SU-DHL-6 (cell line): ENCODE data around the gene SH3BGRL3.

ENCODE experiments used
- H2AFZ ChIP-seq: fragments of 200-600 bp; sonication (generic); 2 replicates; pipeline ENCODE4 v1.6.1; 2014; ENCODE audit warnings: low read depth, mild to moderate bottlenecking, moderate library complexity, mixed read lengths, antibody characterized with exemption, low read length; ENCODE audit not compliant: severe bottlenecking
- H3F3A ChIP-seq: fragments of 200-600 bp; shearing (Covaris generic); 2 replicates; pipeline ENCODE4 v1.6.0; 2016; ENCODE audit warnings: antibody characterized with exemption, mild to moderate bottlenecking; ENCODE audit not compliant: insufficient read depth
- H3K27ac ChIP-seq: fragments of 200-600 bp; sonication (generic); 2 replicates; pipeline ENCODE4 v1.5.1; 2016; ENCODE audit warnings: low read depth, mild to moderate bottlenecking, low read length, moderate library complexity, mixed read lengths
- H3K27me3 ChIP-seq: fragments of 200-600 bp; sonication (generic), shearing (Covaris generic); 2 replicates; pipeline ENCODE4 v1.6.0; 2014; ENCODE audit warnings: mild to moderate bottlenecking, low read length
- H3K36me3 ChIP-seq: fragments of 200-600 bp; sonication (generic); 2 replicates; pipeline ENCODE4 v1.6.1; 2014; ENCODE audit warnings: mild to moderate bottlenecking, low read length, mixed read lengths
- H3K4me2 ChIP-seq: fragments of 300-600, 200-600 bp; shearing (Covaris generic), sonication (generic); 2 replicates; pipeline ENCODE4 v1.6.0; 2014; ENCODE audit warnings: low read length, low read depth, mild to moderate bottlenecking; ENCODE audit not compliant: poor library complexity, severe bottlenecking
- H3K4me3 ChIP-seq: fragments of 200-600 bp; sonication (generic); 2 replicates; pipeline ENCODE4 v1.5.1; 2014; ENCODE audit warnings: antibody characterized with exemption, low read length, mild to moderate bottlenecking, mixed read lengths; ENCODE audit not compliant: insufficient read depth, poor library complexity, severe bottlenecking
- H3K79me2 ChIP-seq: fragments of 200-600 bp; sonication (generic); 2 replicates; pipeline ENCODE4 v1.6.1; 2014; ENCODE audit warnings: mild to moderate bottlenecking, low read length, moderate library complexity; ENCODE audit not compliant: insufficient read depth
- H3K9ac ChIP-seq: fragments of 200-600 bp; sonication (generic); 2 replicates; pipeline ENCODE4 v1.7.0; 2014; ENCODE audit warnings: mild to moderate bottlenecking, low read length
- H3K9me2 ChIP-seq: fragments of 200-600 bp; sonication (generic); replicated peaks from 2 replicates; pipeline ENCODE4 v1.6.1; 2014; ENCODE audit warnings: low read length; ENCODE audit not compliant: insufficient read depth
- H3K9me3 ChIP-seq: fragments of 200-600 bp; sonication (generic); 2 replicates; pipeline ENCODE4 v1.6.1; 2014; ENCODE audit warnings: low read length, mixed read lengths; ENCODE audit not compliant: insufficient read depth
- H4K20me1 ChIP-seq: fragments of 200-600 bp; sonication (generic); 2 replicates; pipeline ENCODE4 v1.6.1; 2014; ENCODE audit warnings: low read depth, mild to moderate bottlenecking, antibody characterized with exemption, low read length, moderate library complexity, mixed read lengths
- CTCF ChIP-seq: fragments of 200-600 bp; sonication (generic); IDR thresholded peaks from one replicate; pipeline ENCODE4 v1.5.1; 2017; ENCODE audit warnings: antibody characterized with exemption, mild to moderate bottlenecking, low read length, moderate library complexity; ENCODE audit not compliant: insufficient read depth, poor library complexity, severe bottlenecking
- EZH2phosphoT487 ChIP-seq: fragments of 200-600 bp; sonication (generic), shearing (Covaris generic); conservative IDR thresholded peaks from 2 replicates; pipeline ENCODE4 v1.6.1; 2018; ENCODE audit warnings: mild to moderate bottlenecking, antibody characterized with exemption, low read length, moderate library complexity, mixed read lengths

Gene SH3BGRL3

GRCh38 chr1:26259005-26259404, 20.9 kb upstream of the SH3BGRL3 start:
- no peak overlapping the region for H3K27ac ChIP-seq
- no peak overlapping the region for H2AFZ ChIP-seq
- H3K9me3 ChIP-seq = no peaks in the 10 kb centered on the region
- H3K9ac ChIP-seq = no peak overlapping the region
- H3K4me3 ChIP-seq = no peak overlapping the region
- TF ChIP-seq CTCF (no peak), EZH2phosphoT487 (no peak)
- H3K4me2 ChIP-seq = no peak overlapping the region
- H4K20me1 ChIP-seq = no peaks in the 10 kb centered on the region
- H3K9me2 ChIP-seq = no peaks in the 10 kb centered on the region
- H3K36me3 ChIP-seq = peaks cover 31% of the 10 kb centered on the region
- no peaks in the 10 kb centered on the region for H3K27me3 ChIP-seq
- H3F3A ChIP-seq = peaks cover 3% of the 10 kb centered on the region; the same call in 1 of the 2 replicates
- peaks cover 7% of the 10 kb centered on the region; the same call in 1 of the 2 replicates for H3K79me2 ChIP-seq

GRCh38 chr1:26259578-26259977, 20.3 kb upstream of the SH3BGRL3 start:
- Histone ChIP-seq H4K20me1 (no peaks in the 10 kb centered on the region), H3K9ac (no peak overlapping the region), H3K27me3 (no peaks in the 10 kb centered on the region), H3K79me2 (peaks cover 1% of the 10 kb centered on the region; the same call in 1 of the 2 replicates), H3K36me3 (peaks cover 33% of the 10 kb centered on the region), H3K9me2 (no peaks in the 10 kb centered on the region), H3K4me2 (no peak overlapping the region), H3K4me3 (no peak overlapping the region), H2AFZ (no peak overlapping the region), H3K27ac (no peak overlapping the region), H3F3A (peaks cover 3% of the 10 kb centered on the region; the same call in 1 of the 2 replicates), H3K9me3 (no peaks in the 10 kb centered on the region)
- TF ChIP-seq EZH2phosphoT487 = no peak
- TF ChIP-seq CTCF = no peak

- no peaks in the 10 kb centered on the region for H3K79me2 ChIP-seq
- no peaks in the 10 kb centered on the region for H3K27me3 ChIP-seq
- H3K27ac ChIP-seq = no peak overlapping the region
- no peaks in the 10 kb centered on the region for H3K9me2 ChIP-seq
- peaks cover 3% of the 10 kb centered on the region; the same call in 1 of the 2 replicates for H3F3A ChIP-seq
- H3K9me3 ChIP-seq = no peaks in the 10 kb centered on the region
- H3K4me2 ChIP-seq = no peak overlapping the region
- H4K20me1 ChIP-seq = no peaks in the 10 kb centered on the region
- H2AFZ ChIP-seq = no peak overlapping the region
- peaks cover 46% of the 10 kb centered on the region for H3K36me3 ChIP-seq
- TF ChIP-seq EZH2phosphoT487 = no peak
- no peak for TF ChIP-seq CTCF
- H3K4me3 ChIP-seq = no peak overlapping the region
- H3K9ac ChIP-seq = no peak overlapping the region
Observed at GRCh38 chr1:26263212-26263611, 16.7 kb upstream of the SH3BGRL3 start.
